HCT116 (cell line): Measurements from ENCODE around the gene SLC22A23.

ENCODE experiments used
- CEBPB ChIP-seq: IDR thresholded peaks from 2 replicates; pipeline ENCODE4 v1.6.1; 2012; ENCODE audit warnings: low read depth
- EZH2 ChIP-seq: fragments of 200-600 bp; sonication (generic); IDR thresholded peaks from 2 replicates; pipeline ENCODE4 v1.6.1; 2017; ENCODE audit warnings: antibody characterized with exemption, mixed run types
- JUND ChIP-seq: IDR thresholded peaks from 2 replicates; pipeline ENCODE4 v1.6.1; 2012
- POLR2A ChIP-seq: IDR thresholded peaks from 2 replicates; pipeline ENCODE4 v1.7.0; 2011; ENCODE audit warnings: borderline replicate concordance; ENCODE audit not compliant: insufficient read depth, insufficient read length; ENCODE audit errors: extremely low read depth
- POLR2AphosphoS5 ChIP-seq: IDR thresholded peaks from 2 replicates; pipeline ENCODE4 v1.6.1; 2011; ENCODE audit warnings: mild to moderate bottlenecking, low read depth, low read length, moderate library complexity
- RAD21 ChIP-seq: IDR thresholded peaks from 2 replicates; pipeline ENCODE4 v1.6.1; 2012; ENCODE audit warnings: low read depth, mild to moderate bottlenecking
- SIN3A ChIP-seq: IDR thresholded peaks from 2 replicates; pipeline ENCODE4 v1.6.1; 2012; ENCODE audit warnings: low read depth
- TCF7L2 ChIP-seq: IDR thresholded peaks from 2 replicates; pipeline ENCODE4 v1.7.0; 2011; ENCODE audit warnings: borderline replicate concordance, inconsistent platforms; ENCODE audit not compliant: insufficient read depth, insufficient read length; ENCODE audit errors: extremely low read depth
- ZNF274 ChIP-seq: fragments of 200-500 bp; sonication (Bioruptor generic); IDR thresholded peaks from 2 replicates; pipeline ENCODE4 v1.6.1; 2014; ENCODE audit warnings: mild to moderate bottlenecking, low read depth, low read length, inconsistent platforms
- TF ChIP-seq, protein P1 (sequence below), 3 experiments: fragments of 200-600 bp in 1 of 3; sonication (generic) in 1 of 3; IDR thresholded peaks in 2 of 3; conservative IDR thresholded peaks in 1 of 3; 2 replicates each; pipeline ENCODE4 v1.5.1; 2012 to 2017; ENCODE audit warnings: low read depth in 2 of 3, low read length in 2 of 3, antibody characterized with exemption in 1 of 3, borderline replicate concordance in 1 of 3, control low read depth in 1 of 3, mild to moderate bottlenecking in 1 of 3, mixed read lengths in 1 of 3, mixed run types in 1 of 3, moderate library complexity in 1 of 3; ENCODE audit not compliant: insufficient read depth in 1 of 3
- TF ChIP-seq, protein P2 (sequence below): IDR thresholded peaks from 2 replicates; pipeline ENCODE4 v1.6.1; 2012

- TF ChIP-seq, protein P1, sequence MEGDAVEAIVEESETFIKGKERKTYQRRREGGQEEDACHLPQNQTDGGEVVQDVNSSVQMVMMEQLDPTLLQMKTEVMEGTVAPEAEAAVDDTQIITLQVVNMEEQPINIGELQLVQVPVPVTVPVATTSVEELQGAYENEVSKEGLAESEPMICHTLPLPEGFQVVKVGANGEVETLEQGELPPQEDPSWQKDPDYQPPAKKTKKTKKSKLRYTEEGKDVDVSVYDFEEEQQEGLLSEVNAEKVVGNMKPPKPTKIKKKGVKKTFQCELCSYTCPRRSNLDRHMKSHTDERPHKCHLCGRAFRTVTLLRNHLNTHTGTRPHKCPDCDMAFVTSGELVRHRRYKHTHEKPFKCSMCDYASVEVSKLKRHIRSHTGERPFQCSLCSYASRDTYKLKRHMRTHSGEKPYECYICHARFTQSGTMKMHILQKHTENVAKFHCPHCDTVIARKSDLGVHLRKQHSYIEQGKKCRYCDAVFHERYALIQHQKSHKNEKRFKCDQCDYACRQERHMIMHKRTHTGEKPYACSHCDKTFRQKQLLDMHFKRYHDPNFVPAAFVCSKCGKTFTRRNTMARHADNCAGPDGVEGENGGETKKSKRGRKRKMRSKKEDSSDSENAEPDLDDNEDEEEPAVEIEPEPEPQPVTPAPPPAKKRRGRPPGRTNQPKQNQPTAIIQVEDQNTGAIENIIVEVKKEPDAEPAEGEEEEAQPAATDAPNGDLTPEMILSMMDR (IDR thresholded peaks at IDR 0.05 in 2 of 3, conservative IDR thresholded peaks at IDR 0.05 in 1 of 3; ENCODE audit: borderline replicate concordance in 1 of 3, insufficient read depth in 1 of 3, low read depth in 2 of 3, low read length in 2 of 3): no peak
- TF ChIP-seq SIN3A (no peak), POLR2AphosphoS5 (no peak), ZNF274 (no peak), CEBPB (no peak), RAD21 (no peak), POLR2A (no peak), JUND (no peak), TCF7L2 (no peak), EZH2 (no peak)
- TF ChIP-seq, protein P2, sequence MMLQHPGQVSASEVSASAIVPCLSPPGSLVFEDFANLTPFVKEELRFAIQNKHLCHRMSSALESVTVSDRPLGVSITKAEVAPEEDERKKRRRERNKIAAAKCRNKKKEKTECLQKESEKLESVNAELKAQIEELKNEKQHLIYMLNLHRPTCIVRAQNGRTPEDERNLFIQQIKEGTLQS: no peak
Observed at GRCh38 chr6:3481640-3482039, 24.8 kb upstream of the SLC22A23 start.
